ENCODE data around the gene COL2A1. TPM values are rescaled to one million over a fixed set of nuclear protein-coding genes. Genes with fewer than 3 reads are reported as not detected.

The COL2A1 gene
- total and polyA plus RNA-seq, 9 of the 15 experiments (the other 6 are each of a cell fraction or from before 2014, with no cell fraction given): 0.46 TPM; not detected in 8

- no peak overlapping the region for H3K27ac ChIP-seq (ENCODE audit: extremely low read depth, low read depth, low read length)
- H3K79me2 ChIP-seq (ENCODE audit: control insufficient read depth, insufficient read depth, low read length): no peaks in the 10 kb centered on the region
- intact Hi-C loops (cut with micrococcal nuclease) (no loop called here), in situ Hi-C loops (cut with MboI) (no loop called here)
- H3K9me1 ChIP-seq (ENCODE audit: control insufficient read depth, insufficient read depth, low read length): no peaks in the 10 kb centered on the region
- TF ChIP-seq ATF1 (CRISPR knock-in tag; IDR thresholded peaks at IDR 0.05) (no peak), ATF1 (tag; IDR thresholded peaks at IDR 0.05) (no peak), ZSCAN32 (CRISPR knock-in tag; IDR thresholded peaks at IDR 0.05) (no peak), NRF1 (conservative IDR thresholded peaks at IDR 0.05 in 1 of 2, IDR thresholded peaks at IDR 0.05 in 1 of 2) (no peak), TCFL5 (CRISPR knock-in tag; conservative IDR thresholded peaks at IDR 0.05) (no peak)
- peaks cover 2 to 20% of the 10 kb centered on the region in 2 experiments for H3K4me1 ChIP-seq (replicated peaks in 1 of 2; ENCODE audit: control insufficient read depth in 2 of 2, insufficient read depth in 2 of 2, low read length in 2 of 2)
- ATAC-seq (no peak), DNase-seq (ENCODE audit: extremely low read depth in 1 of 4, low spot score in 3 of 4) (no peak), FAIRE-seq (no peak)
- no peaks in the 10 kb centered on the region for H4K20me1 ChIP-seq (replicated peaks; ENCODE audit: control insufficient read depth, insufficient read depth, low read length)
- H3K4me2 ChIP-seq (ENCODE audit: insufficient read depth, low read length): no peak overlapping the region
- H3K9ac ChIP-seq (ENCODE audit: insufficient read depth in 1 of 2, low read depth in 2 of 2, low read length in 2 of 2): peak overlapping the region in 1 of 2 experiments; percentile 59; a peak in 1 of 4 replicates
- no peak overlapping the region for H2AFZ ChIP-seq (ENCODE audit: low read depth, low read length)
- H3K36me3 ChIP-seq (ENCODE audit: control insufficient read depth, insufficient read depth, low read length): no peaks in the 10 kb centered on the region
- H3K9me3 ChIP-seq (replicated peaks; ENCODE audit: control insufficient read depth, insufficient read depth, low read depth, low read length): no peaks in the 10 kb centered on the region
- H3K4me3 ChIP-seq: no peak overlapping the region
- WGBS (ENCODE audit: insufficient coverage, low coverage, missing lambda C conversion rate): 27% methylated on average over 8 of the region's 8 CpGs
- H3K27me3 ChIP-seq (ENCODE audit: control insufficient read depth in 2 of 2, insufficient read depth in 2 of 2, low read length in 2 of 2): no peaks in the 10 kb centered on the region
- ChIA-PET POLR2A (interaction anchor here (1.2 kb wide), 1 partner anchor 9 kb away, joined by 3 read pairs; no protein-coding TSS in a partner anchor), CTCF (ENCODE audit: low intra/inter-chr PET ratio) (no interaction called here)
- BruUV-seq (replicated peaks): no TSS peak
Measured at GRCh38 chr12:48034835-48035805, 30.8 kb upstream of the COL2A1 start.
